BJ (cell line): Measurements from ENCODE around the gene RHCG. TPM values are rescaled to one million over a fixed set of nuclear protein-coding genes. Genes with fewer than 3 reads are reported as not detected.

Experiments
- CTCF ChIA-PET: fragments of 350-600 bp; formaldehyde crosslinking; extraction: SDS; loops from one replicate; lab custom pipeline; 2021; ENCODE audit warnings: antibody characterized with exemption, inconsistent platforms; lab: Yijun Ruan, JAX
- POLR2A ChIA-PET: fragments of 300-600 bp; sonication (Branson Sonifier 250); formaldehyde crosslinking; extraction: SDS; loops from one replicate; lab custom pipeline; 2021; ENCODE audit warnings: antibody characterized with exemption; lab: Charles Lee
- DNase-seq: peaks from one replicate; pipeline ENCODE4 v3.0.0-alpha.2; 2011; ENCODE audit warnings: low read depth
- H3K27me3 ChIP-seq: 2 replicates; pipeline ENCODE4 v1.6.0; 2011; ENCODE audit warnings: low read length; ENCODE audit not compliant: control insufficient read depth, insufficient read depth
- H3K36me3 ChIP-seq: 2 replicates; pipeline ENCODE4 v1.5.1; 2011; ENCODE audit warnings: low read length; ENCODE audit not compliant: control insufficient read depth, insufficient read depth
- H3K4me3 ChIP-seq: 2 replicates; pipeline ENCODE4 v1.5.1; 2011; ENCODE audit warnings: low read depth, mild to moderate bottlenecking, control low read depth, low read length
- CTCF ChIP-seq: IDR thresholded peaks from 2 replicates; pipeline ENCODE4 v1.5.1; 2011; ENCODE audit warnings: low read depth, mild to moderate bottlenecking, control low read depth, inconsistent platforms, low read length, moderate library complexity; ENCODE audit not compliant: insufficient read depth
- polyA plus RNA-seq: library from polyadenylated mRNA; depleted of rRNA; stranded (reverse); fragments of >200 nt; gene quantifications from 2 replicates; pipeline ENCODE4 v1.2.3, GENCODE V29; 2011

The RHCG gene
- polyA plus RNA-seq, 1 experiment = not detected

GRCh38 chr15:89531796-89532537, 35.6 kb upstream of the RHCG start:
- H3K27me3 ChIP-seq = no peaks in the 10 kb centered on the region; the same call in 1 of the 2 replicates
- no peak overlapping the region for H3K4me3 ChIP-seq
- H3K36me3 ChIP-seq = no peaks in the 10 kb centered on the region
- DNase-seq = no peak
- CTCF ChIA-PET = interaction anchor here (0.8 to 1.0 kb wide), 3 partner anchors 23 to 38 kb away, joined by 3 to 4 read pairs (median 4); no protein-coding TSS in a partner anchor
- POLR2A ChIA-PET = no interaction called here
- no peak for TF ChIP-seq CTCF

- no peaks in the 10 kb centered on the region for H3K36me3 ChIP-seq
- no peak for TF ChIP-seq CTCF
- DNase-seq = no peak
- ChIA-PET CTCF (interaction anchor here (0.6 to 1.1 kb wide), 2 partner anchors 127 to 172 kb away, joined by 4 read pairs; no protein-coding TSS in a partner anchor), POLR2A (no interaction called here)
- H3K4me3 ChIP-seq = no peak overlapping the region
- no peaks in the 10 kb centered on the region; the same call in 1 of the 2 replicates for H3K27me3 ChIP-seq
These were observed 34.6 kb upstream of the RHCG start for GRCh38 chr15:89530976-89531375.

DNA sequence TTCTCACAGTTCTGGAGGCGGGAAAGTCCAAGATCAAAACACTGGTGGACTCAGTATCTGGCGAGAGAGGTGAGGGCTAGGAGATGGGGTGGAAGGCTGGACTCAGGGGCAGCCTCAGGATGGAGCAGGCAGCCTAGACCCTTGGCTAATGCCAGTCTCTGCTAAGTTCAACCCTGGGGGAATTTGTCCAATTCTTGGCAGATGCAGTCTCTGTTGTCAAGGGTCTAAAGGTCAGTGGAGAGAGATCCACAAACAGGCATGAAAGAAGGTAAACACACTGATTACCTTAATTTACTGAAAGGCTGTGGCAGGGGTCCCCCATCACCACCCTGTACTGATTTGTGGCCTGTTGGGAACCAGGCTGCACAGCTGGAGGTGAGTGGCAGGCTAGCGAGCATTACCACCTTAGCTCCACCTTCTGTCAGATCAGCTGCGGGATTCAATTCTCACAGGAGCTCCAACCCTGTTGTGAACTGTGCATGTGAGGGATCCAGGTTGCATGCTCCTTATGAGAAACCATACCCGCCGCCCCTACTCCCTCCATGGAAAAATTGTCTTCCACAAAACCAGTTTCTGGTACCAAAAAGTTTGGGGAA, 32.5 kb upstream of the RHCG start:
- Histone ChIP-seq H3K4me3 (no peak overlapping the region), H3K36me3 (no peaks in the 10 kb centered on the region), H3K27me3 (peaks cover 1% of the 10 kb centered on the region; the same call in 1 of the 2 replicates)
- no peak for DNase-seq
- ChIA-PET CTCF (no interaction called here), POLR2A (no interaction called here)
- no peak for TF ChIP-seq CTCF

DNA sequence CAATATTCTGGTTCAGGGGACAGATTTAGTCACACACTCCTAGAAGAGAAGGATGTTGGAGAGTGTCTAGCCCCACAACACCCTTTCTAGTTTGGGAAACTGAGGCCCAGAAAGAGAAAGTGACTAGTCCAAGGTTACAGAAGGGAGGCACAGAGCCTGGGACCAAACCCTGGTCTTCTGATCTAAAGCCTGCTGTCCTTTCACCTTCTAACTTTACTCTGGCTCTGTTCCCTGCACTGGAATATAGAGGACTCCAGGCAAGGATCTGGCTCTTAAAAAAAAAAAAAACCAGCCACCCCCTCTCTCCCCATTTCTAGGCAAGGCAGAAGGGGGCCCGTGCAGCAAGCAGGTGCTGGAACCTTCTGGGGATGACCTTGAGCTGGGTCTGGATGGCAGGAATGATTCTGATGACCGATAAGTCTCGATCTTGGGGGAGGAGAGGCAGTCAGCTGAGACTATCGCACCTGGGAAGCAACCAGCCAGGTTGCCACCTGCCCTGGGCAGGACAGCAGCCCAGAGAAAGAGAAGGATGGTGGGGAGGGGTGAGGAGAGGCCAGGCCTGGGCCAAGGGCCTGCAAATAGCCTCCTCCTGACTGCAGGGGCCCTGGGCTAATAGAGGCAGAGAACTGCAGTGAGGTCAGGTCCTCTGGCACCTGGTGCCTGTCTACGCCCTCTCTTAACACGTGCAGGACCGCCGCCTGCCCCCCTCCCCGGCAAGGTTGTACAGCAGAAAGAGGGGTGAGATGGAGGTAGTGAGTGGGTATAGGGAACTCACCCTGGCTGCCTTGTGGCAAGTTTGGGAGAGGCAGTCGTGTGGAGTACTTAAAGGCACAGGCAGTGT, 30.4 kb upstream of the RHCG start:
- Histone ChIP-seq H3K36me3 (no peaks in the 10 kb centered on the region), H3K27me3 (peaks cover 1% of the 10 kb centered on the region; the same call in 1 of the 2 replicates), H3K4me3 (no peak overlapping the region)
- TF ChIP-seq CTCF = no peak
- DNase-seq = no peak
- ChIA-PET POLR2A (no interaction called here), CTCF (no interaction called here)
